Neural crest cell (in vitro differentiated cells): Measurements from ENCODE around the gene C9orf43. TPM values are rescaled to one million over a fixed set of nuclear protein-coding genes. Genes with fewer than 3 reads are reported as not detected.

ENCODE experiments used
- DNase-seq: peaks from one replicate; pipeline ENCODE4 v3.0.0; 2021; ENCODE audit warnings: low read depth, mixed read lengths, low spot score
- H3K27ac Mint-ChIP-seq: one replicate; pipeline ENCODE4 v1.8.0; 2021; ENCODE audit warnings: mild to moderate bottlenecking, mixed read lengths; ENCODE audit not compliant: unreplicated experiment
- H3K27me3 Mint-ChIP-seq: 2 replicates; pipeline ENCODE4 v1.8.0; 2021; ENCODE audit warnings: low read depth, mild to moderate bottlenecking, mixed read lengths
- H3K36me3 Mint-ChIP-seq: 2 replicates; pipeline ENCODE4 v1.8.0; 2021; ENCODE audit warnings: low read depth, mild to moderate bottlenecking, mixed read lengths
- H3K4me1 Mint-ChIP-seq: 2 replicates; pipeline ENCODE4 v1.8.0; 2021; ENCODE audit warnings: mixed read lengths
- H3K4me3 Mint-ChIP-seq: one replicate; pipeline ENCODE4 v1.8.0; 2021; ENCODE audit warnings: mild to moderate bottlenecking, mixed read lengths
- H3K9me3 Mint-ChIP-seq: 2 replicates; pipeline ENCODE4 v1.8.0; 2021; ENCODE audit warnings: mixed read lengths
- total RNA-seq: library from RNA; stranded (reverse); gene quantifications from 2 replicates; pipeline ENCODE4 v1.2.1, GENCODE V29; 2021
- TF ChIP-seq, protein P1 (sequence below): fragments of 200-600 bp; sonication (generic); conservative IDR thresholded peaks from 2 replicates; pipeline ENCODE4 v1.5.0; 2021; ENCODE audit warnings: antibody characterized with exemption, mild to moderate bottlenecking

Gene C9orf43
- total RNA-seq, 1 donor from 2014 or later = 0.77 TPM

GRCh38 chr9:113474360-113475028 is 63.9 kb downstream of the C9orf43 start:
- H3K36me3 Mint-ChIP-seq = peaks cover 3% of the 10 kb centered on the region
- peaks cover 19% of the 10 kb centered on the region for H3K4me1 Mint-ChIP-seq
- no peak overlapping the region for H3K27ac Mint-ChIP-seq
- peaks cover 3% of the 10 kb centered on the region for H3K9me3 Mint-ChIP-seq
- no peak for DNase-seq
- H3K4me3 Mint-ChIP-seq = no peak overlapping the region
- no peaks in the 10 kb centered on the region for H3K27me3 Mint-ChIP-seq
- TF ChIP-seq, protein P1, sequence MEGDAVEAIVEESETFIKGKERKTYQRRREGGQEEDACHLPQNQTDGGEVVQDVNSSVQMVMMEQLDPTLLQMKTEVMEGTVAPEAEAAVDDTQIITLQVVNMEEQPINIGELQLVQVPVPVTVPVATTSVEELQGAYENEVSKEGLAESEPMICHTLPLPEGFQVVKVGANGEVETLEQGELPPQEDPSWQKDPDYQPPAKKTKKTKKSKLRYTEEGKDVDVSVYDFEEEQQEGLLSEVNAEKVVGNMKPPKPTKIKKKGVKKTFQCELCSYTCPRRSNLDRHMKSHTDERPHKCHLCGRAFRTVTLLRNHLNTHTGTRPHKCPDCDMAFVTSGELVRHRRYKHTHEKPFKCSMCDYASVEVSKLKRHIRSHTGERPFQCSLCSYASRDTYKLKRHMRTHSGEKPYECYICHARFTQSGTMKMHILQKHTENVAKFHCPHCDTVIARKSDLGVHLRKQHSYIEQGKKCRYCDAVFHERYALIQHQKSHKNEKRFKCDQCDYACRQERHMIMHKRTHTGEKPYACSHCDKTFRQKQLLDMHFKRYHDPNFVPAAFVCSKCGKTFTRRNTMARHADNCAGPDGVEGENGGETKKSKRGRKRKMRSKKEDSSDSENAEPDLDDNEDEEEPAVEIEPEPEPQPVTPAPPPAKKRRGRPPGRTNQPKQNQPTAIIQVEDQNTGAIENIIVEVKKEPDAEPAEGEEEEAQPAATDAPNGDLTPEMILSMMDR = no peak

DNA sequence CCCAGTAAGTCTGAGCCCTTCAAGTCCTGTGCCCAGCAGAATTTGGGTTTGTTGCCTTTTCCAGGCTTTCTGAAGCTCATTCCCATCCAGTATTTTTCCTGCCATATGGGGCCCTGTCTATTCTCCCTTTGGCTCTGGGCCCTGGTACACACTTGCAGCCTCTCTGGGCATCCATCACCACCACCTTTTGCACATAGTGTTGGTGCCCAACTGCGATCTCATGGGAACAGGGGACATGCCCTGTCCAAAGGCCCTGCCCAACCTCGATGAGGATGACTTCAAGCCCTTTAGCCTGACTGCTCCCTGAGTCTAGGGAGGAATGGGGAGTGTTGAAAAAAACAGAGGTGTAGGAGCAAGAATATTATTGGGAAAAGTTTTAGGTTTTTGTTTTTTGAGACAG is 64.5 kb downstream of the C9orf43 start:
- Mint-ChIP-seq H3K36me3 (peaks cover 3% of the 10 kb centered on the region), H3K4me3 (no peak overlapping the region), H3K4me1 (peaks cover 24% of the 10 kb centered on the region), H3K9me3 (peaks cover 3% of the 10 kb centered on the region), H3K27me3 (no peaks in the 10 kb centered on the region), H3K27ac (no peak overlapping the region)
- TF ChIP-seq, protein P1 = no peak
- no peak for DNase-seq

GRCh38 chr9:113475992-113476391 is 65.4 kb downstream of the C9orf43 start:
- Mint-ChIP-seq H3K27me3 (no peaks in the 10 kb centered on the region), H3K36me3 (peaks cover 3% of the 10 kb centered on the region), H3K27ac (no peak overlapping the region), H3K4me1 (peaks cover 24% of the 10 kb centered on the region), H3K4me3 (no peak overlapping the region), H3K9me3 (peaks cover 3% of the 10 kb centered on the region)
- TF ChIP-seq, protein P1 = no peak
- no peak for DNase-seq

DNA sequence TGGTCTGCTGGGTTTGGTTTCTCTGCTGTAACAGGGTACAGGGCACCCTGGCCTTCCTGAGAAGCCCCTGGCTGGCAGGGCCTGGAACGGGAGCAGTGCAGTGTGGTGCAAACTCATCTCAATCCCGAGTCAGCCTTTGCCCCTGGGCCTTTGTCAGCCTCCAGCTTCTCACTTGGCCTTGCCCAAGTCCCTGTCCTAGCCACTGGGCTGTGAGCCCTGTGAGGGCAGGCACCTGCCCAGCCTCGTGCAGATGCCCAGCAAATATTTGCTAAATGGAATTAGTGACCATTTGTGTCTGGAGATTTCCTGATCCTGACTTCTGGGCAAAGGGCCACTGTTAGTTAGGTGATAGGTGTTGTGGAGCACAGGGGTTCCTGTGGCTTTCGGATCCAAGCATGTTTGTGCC is 66.0 kb downstream of the C9orf43 start:
- no peak for DNase-seq
- peaks cover 3% of the 10 kb centered on the region for H3K9me3 Mint-ChIP-seq
- peak overlapping the region; percentile 19 for H3K27ac Mint-ChIP-seq
- peaks cover 3% of the 10 kb centered on the region for H3K36me3 Mint-ChIP-seq
- H3K4me1 Mint-ChIP-seq = peaks cover 24% of the 10 kb centered on the region
- TF ChIP-seq, protein P1 = no peak
- H3K4me3 Mint-ChIP-seq = no peak overlapping the region
- H3K27me3 Mint-ChIP-seq = no peaks in the 10 kb centered on the region

DNA sequence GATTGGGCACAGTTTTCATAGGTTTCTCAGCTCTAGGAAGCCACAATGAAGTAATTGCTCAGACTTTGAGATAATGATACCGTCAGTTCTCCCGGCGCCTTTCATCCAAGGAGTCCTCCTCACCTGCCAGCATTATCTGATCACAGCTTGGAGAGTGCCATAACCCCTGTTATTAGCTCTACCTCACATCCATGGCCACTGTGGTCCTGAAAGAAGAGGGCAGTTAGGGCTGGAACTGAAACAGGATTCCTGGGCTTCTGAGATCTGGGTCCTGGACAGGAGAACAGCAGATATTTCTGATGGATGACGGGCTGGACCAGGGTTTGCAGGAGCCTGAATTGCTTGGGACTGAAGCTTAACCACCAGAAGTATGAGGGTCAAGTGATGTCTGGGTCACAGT is 66.5 kb downstream of the C9orf43 start:
- no peaks in the 10 kb centered on the region for H3K36me3 Mint-ChIP-seq
- DNase-seq = no peak
- H3K9me3 Mint-ChIP-seq = no peaks in the 10 kb centered on the region
- peaks cover 24% of the 10 kb centered on the region for H3K4me1 Mint-ChIP-seq
- TF ChIP-seq, protein P1 = no peak
- no peak overlapping the region for H3K27ac Mint-ChIP-seq
- no peak overlapping the region for H3K4me3 Mint-ChIP-seq
- no peaks in the 10 kb centered on the region for H3K27me3 Mint-ChIP-seq
